Measurements from ENCODE around the gene CEP128. TPM values are rescaled to one million over a fixed set of nuclear protein-coding genes. Genes with fewer than 3 reads are reported as not detected.

CEP128 gene
- total and polyA plus RNA-seq, 7 donors: 0.79 to 2.3 (median 1.8) TPM

- DNase-seq (no peak), ATAC-seq (no peak)
- intact Hi-C loops (cut with DNase I): no loop called here
- Histone ChIP-seq H3K27me3 (ENCODE audit: insufficient read depth in 3 of 3, low read length in 2 of 3) (no peaks in the 10 kb centered on the region), H3K9me3 (no peaks in the 10 kb centered on the region), H3K36me3 (ENCODE audit: insufficient read depth in 1 of 2, low read depth in 1 of 2) (no peaks in the 10 kb centered on the region), H3K4me3 (no peak overlapping the region), H3K4me1 (no peaks in the 10 kb centered on the region), H3K27ac (no peak overlapping the region)
- no peak for TF ChIP-seq CTCF (IDR thresholded peaks at IDR 0.05)
- WGBS, 3 donors: 66 to 86% (median 72%) methylated on average over 3 of the region's 3 CpGs
Measured at GRCh38 chr14:80901822-80902221, 39.7 kb downstream of the CEP128 start.

- H3K4me3 ChIP-seq: no peak overlapping the region
- no peak overlapping the region for H3K27ac ChIP-seq
- WGBS, 3 donors: 94 to 97% (median 94%) methylated on average over 3 of the region's 3 CpGs
- H3K27me3 ChIP-seq (ENCODE audit: insufficient read depth in 3 of 3, low read length in 2 of 3): no peaks in the 10 kb centered on the region
- intact Hi-C loops (cut with DNase I): no loop called here
- H3K36me3 ChIP-seq (ENCODE audit: insufficient read depth in 1 of 2, low read depth in 1 of 2): no peaks in the 10 kb centered on the region
- DNase-seq (no peak), ATAC-seq (no peak)
- no peaks in the 10 kb centered on the region for H3K4me1 ChIP-seq
- TF ChIP-seq CTCF (IDR thresholded peaks at IDR 0.05): no peak
- no peaks in the 10 kb centered on the region for H3K9me3 ChIP-seq
Measured at GRCh38 chr14:80901260-80901659, 40.3 kb downstream of the CEP128 start.

GRCh38 chr14:80872645-80873044, 68.9 kb downstream of the CEP128 start:
- Histone ChIP-seq H3K27me3 (ENCODE audit: insufficient read depth in 3 of 3, low read length in 2 of 3) (no peaks in the 10 kb centered on the region), H3K9me3 (peaks cover 15% of the 10 kb centered on the region), H3K4me3 (no peak overlapping the region), H3K36me3 (ENCODE audit: insufficient read depth in 1 of 2, low read depth in 1 of 2) (no peaks in the 10 kb centered on the region), H3K27ac (no peak overlapping the region), H3K4me1 (no peaks in the 10 kb centered on the region)
- intact Hi-C loops (cut with DNase I): no loop called here
- no peak for TF ChIP-seq CTCF (IDR thresholded peaks at IDR 0.05)
- no peak for ATAC-seq
- WGBS, 3 donors: 73 to 77% (median 73%) methylated on average over 2 of the region's 2 CpGs
- no peak for DNase-seq

GRCh38 chr14:80868260-80868659, 73.3 kb downstream of the CEP128 start:
- Histone ChIP-seq H3K27ac (no peak overlapping the region), H3K4me1 (no peaks in the 10 kb centered on the region), H3K9me3 (peaks cover 27% of the 10 kb centered on the region), H3K27me3 (ENCODE audit: insufficient read depth in 3 of 3, low read length in 2 of 3) (no peaks in the 10 kb centered on the region), H3K36me3 (ENCODE audit: insufficient read depth in 1 of 2, low read depth in 1 of 2) (no peaks in the 10 kb centered on the region), H3K4me3 (no peak overlapping the region)
- TF ChIP-seq CTCF (IDR thresholded peaks at IDR 0.05): no peak
- DNase-seq: no peak
- intact Hi-C loops (cut with DNase I): no loop called here
- ATAC-seq: no peak
- 86 to 95% (median 93%) methylated on average over 1 of the region's 1 CpG for WGBS, 3 donors

- no peak overlapping the region for H3K27ac ChIP-seq
- 97 to 100% (median 98%) methylated on average over 2 of the region's 2 CpGs for WGBS, 3 donors
Measured at GRCh38 chr14:80867798-80868197, 73.7 kb downstream of the CEP128 start.

More at GRCh38 chr14:80867798-80868197, 73.7 kb downstream of the CEP128 start:
- Histone ChIP-seq H3K9me3 (peaks cover 27% of the 10 kb centered on the region), H3K4me3 (no peak overlapping the region), H3K36me3 (ENCODE audit: insufficient read depth in 1 of 2, low read depth in 1 of 2) (no peaks in the 10 kb centered on the region), H3K27me3 (ENCODE audit: insufficient read depth in 3 of 3, low read length in 2 of 3) (no peaks in the 10 kb centered on the region), H3K4me1 (no peaks in the 10 kb centered on the region)
- DNase-seq (no peak), ATAC-seq (no peak)
- TF ChIP-seq CTCF (IDR thresholded peaks at IDR 0.05): no peak
- intact Hi-C loops (cut with DNase I): no loop called here

Data from psoas muscle (tissue), 8 donors.